Sigmoid colon (tissue), 7 donors: ENCODE results near the gene ZNF48. TPM values are rescaled to one million over a fixed set of nuclear protein-coding genes. Genes with fewer than 3 reads are reported as not detected.

Source experiments
- DNase-seq: peaks from one replicate; pipeline ENCODE4 v3.0.0-alpha.2; 2019
- H3K27ac ChIP-seq, 4 donors: fragments of 200-600 bp; sonication (generic); one replicate each; pipeline ENCODE4 v1.5.1; 2016 to 2019; ENCODE audit warnings: mild to moderate bottlenecking in 1 of 4
- H3K27me3 ChIP-seq, 3 donors: fragments of 200-600 bp; sonication (generic); one replicate each; pipeline ENCODE4 v1.5.1; 2019; ENCODE audit warnings: mild to moderate bottlenecking in 1 of 3
- H3K36me3 ChIP-seq, 4 donors: fragments of 200-600 bp; sonication (generic); one replicate each; pipeline ENCODE4 v1.5.1; 2016 to 2019
- H3K4me1 ChIP-seq, 4 donors: fragments of 200-600 bp; sonication (generic); one replicate each; pipeline ENCODE4 v1.5.1; 2017 to 2019
- H3K4me3 ChIP-seq, 4 donors: fragments of 200-600 bp; sonication (generic); one replicate each; pipeline ENCODE4 v1.5.1; 2017 to 2019; ENCODE audit warnings: mild to moderate bottlenecking in 2 of 4, moderate library complexity in 1 of 4
- H3K9me3 ChIP-seq, 4 donors: fragments of 200-600 bp in 3 of 4; sonication (generic) in 3 of 4; one replicate each; pipeline versions ENCODE4 v1.5.1 to v1.6.1; 2013 to 2019
- CTCF ChIP-seq, 4 experiments: fragments of 450-650 bp in 3 of 4; fragments of 200-600 bp in 1 of 4; IDR thresholded peaks; one replicate each; pipeline ENCODE4 v1.5.1; 2016 to 2019; ENCODE audit warnings: antibody characterized with exemption in 4 of 4, mild to moderate bottlenecking in 3 of 4, moderate library complexity in 2 of 4
- EP300 ChIP-seq, 4 donors: sonication (generic); formaldehyde crosslinking; IDR thresholded peaks; one replicate each; pipeline ENCODE4 v1.6.1; 2017; ENCODE audit warnings: antibody characterized with exemption in 4 of 4
- POLR2A ChIP-seq, 2 donors: fragments of 450-650 bp; IDR thresholded peaks; one replicate each; pipeline ENCODE4 v1.6.1; 2016; ENCODE audit warnings: antibody characterized with exemption in 2 of 2, mild to moderate bottlenecking in 2 of 2, moderate library complexity in 2 of 2
- POLR2AphosphoS5 ChIP-seq, 4 donors: sonication (generic); formaldehyde crosslinking; IDR thresholded peaks; one replicate each; pipeline ENCODE4 v1.6.1; 2017; ENCODE audit warnings: antibody characterized with exemption in 4 of 4
- WGBS, 2 donors: extraction: QIAGEN DNeasy Blood & Tissue Kit; methylation state at CpG; one replicate each; pipeline ENCODE4 v1.1.7; 2013; 5-methylcytosine and 5-hydroxymethylcytosine counted together
- intact Hi-C: fragments of 100-400 bp; cut with DNase I; formaldehyde crosslinking; loops from one replicate; pipeline ENCODE4 v1.15.1; 2023
- polyA plus RNA-seq, 3 donors: library from polyadenylated mRNA; stranded (reverse); fragments of 200-250 nt; gene quantifications; one replicate each; pipeline ENCODE4 v1.2.3, GENCODE V29; 2013
- total RNA-seq, 4 donors: library from RNA; depleted of rRNA; stranded (reverse); fragments of >200 nt; gene quantifications; one replicate each; pipeline ENCODE4 v1.1.0, GENCODE V29; 2016
- donor health status: healthy with polysubstance abuse.
- donor health status: Bipolar disorder and iron deficiency.
- donor health status: healthy.

ZNF48 gene
- total and polyA plus RNA-seq, 7 donors = 2.4 to 12.8 (median 8.1) TPM

DNA sequence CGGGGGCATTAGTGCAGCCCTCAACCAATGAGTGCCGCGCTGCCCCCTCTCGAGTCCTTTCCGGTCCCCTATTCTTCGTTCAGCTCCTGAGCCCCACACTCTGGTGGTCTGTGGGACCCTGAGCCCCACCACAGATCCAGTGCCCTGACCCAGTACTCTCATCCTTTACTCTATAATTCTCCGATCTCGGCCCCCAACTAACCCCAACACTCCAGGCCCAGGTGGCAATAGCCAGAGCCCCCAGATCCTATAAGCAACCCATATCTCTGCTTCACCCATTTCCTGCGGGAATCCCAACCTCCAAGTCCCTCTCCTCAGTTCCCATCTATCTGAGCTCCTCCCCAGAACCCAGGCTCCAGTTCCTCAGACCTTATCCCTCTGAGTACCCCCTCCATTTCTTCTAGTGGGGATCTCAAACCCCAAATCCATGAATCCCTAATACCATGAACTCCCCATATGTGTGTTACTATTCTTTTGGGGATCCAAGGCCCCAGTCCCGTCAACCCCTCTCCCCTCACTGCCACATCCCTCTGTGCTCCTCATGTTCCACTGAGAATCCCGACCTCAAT lies 23.9 kb upstream of the ZNF48 start:
- Histone ChIP-seq H3K4me1 (peaks cover 0 to 42% (median 35%) of the 10 kb centered on the region in 4 donors), H3K4me3 (peak overlapping the region; percentile 16 to 55 (median 50)), H3K9me3 (no peaks in the 10 kb centered on the region), H3K36me3 (peaks cover 0 to 3% (median 0%) of the 10 kb centered on the region in 4 donors), H3K27me3 (no peaks in the 10 kb centered on the region), H3K27ac (peak overlapping the region; percentile 85 to 94 (median 90))
- 19 to 21% methylated on average over 11 of the region's 11 CpGs for WGBS, 2 donors
- intact Hi-C loops = loop anchor here (5.0 to 10.0 kb wide), 2 partner anchors 36 to 277 kb away; partner anchors contain the start of genes TBX6, YPEL3 and ZNF771
- DNase-seq = no peak
- TF ChIP-seq POLR2A (IDR thresholded peaks at IDR 0.05) (peak in 1 of 2 donors; percentile 23), CTCF (IDR thresholded peaks at IDR 0.05) (no peak), EP300 (IDR thresholded peaks at IDR 0.05) (no peak), POLR2AphosphoS5 (IDR thresholded peaks at IDR 0.05) (no peak)

GRCh38 chr16:30372038-30372712 lies 23.0 kb upstream of the ZNF48 start:
- no peak for DNase-seq
- no peaks in the 10 kb centered on the region for H3K36me3 ChIP-seq
- intact Hi-C loops = loop anchor here (5.0 to 10.0 kb wide), 2 partner anchors 35 to 277 kb away; partner anchors contain the start of genes TBX6, YPEL3 and ZNF771
- WGBS, 2 donors = 74 to 78% methylated on average over 6 of the region's 6 CpGs
- no peak overlapping the region for H3K4me3 ChIP-seq
- H3K4me1 ChIP-seq = peaks cover 0 to 40% (median 34%) of the 10 kb centered on the region in 4 donors
- H3K27me3 ChIP-seq = no peaks in the 10 kb centered on the region
- TF ChIP-seq POLR2A (IDR thresholded peaks at IDR 0.05) = no peak
- TF ChIP-seq CTCF (IDR thresholded peaks at IDR 0.05) = no peak
- TF ChIP-seq EP300 (IDR thresholded peaks at IDR 0.05) = no peak
- no peak for TF ChIP-seq POLR2AphosphoS5 (IDR thresholded peaks at IDR 0.05)
- peak overlapping the region in 1 of 4 donors; percentile 88 for H3K27ac ChIP-seq
- H3K9me3 ChIP-seq = no peaks in the 10 kb centered on the region

GRCh38 chr16:30372725-30373124 lies 22.5 kb upstream of the ZNF48 start:
- intact Hi-C loops = loop anchor here (5.0 to 10.0 kb wide), 2 partner anchors 35 to 278 kb away; partner anchors contain the start of genes TBX6, YPEL3 and ZNF771
- no peak for DNase-seq
- Histone ChIP-seq H3K36me3 (no peaks in the 10 kb centered on the region), H3K9me3 (no peaks in the 10 kb centered on the region), H3K4me3 (no peak overlapping the region), H3K4me1 (peaks cover 0 to 39% (median 33%) of the 10 kb centered on the region in 4 donors), H3K27me3 (no peaks in the 10 kb centered on the region), H3K27ac (no peak overlapping the region)
- TF ChIP-seq EP300 (IDR thresholded peaks at IDR 0.05) (no peak), CTCF (IDR thresholded peaks at IDR 0.05) (no peak), POLR2AphosphoS5 (IDR thresholded peaks at IDR 0.05) (no peak), POLR2A (IDR thresholded peaks at IDR 0.05) (no peak)
- 81 to 91% methylated on average over 5 of the region's 5 CpGs for WGBS, 2 donors

DNA sequence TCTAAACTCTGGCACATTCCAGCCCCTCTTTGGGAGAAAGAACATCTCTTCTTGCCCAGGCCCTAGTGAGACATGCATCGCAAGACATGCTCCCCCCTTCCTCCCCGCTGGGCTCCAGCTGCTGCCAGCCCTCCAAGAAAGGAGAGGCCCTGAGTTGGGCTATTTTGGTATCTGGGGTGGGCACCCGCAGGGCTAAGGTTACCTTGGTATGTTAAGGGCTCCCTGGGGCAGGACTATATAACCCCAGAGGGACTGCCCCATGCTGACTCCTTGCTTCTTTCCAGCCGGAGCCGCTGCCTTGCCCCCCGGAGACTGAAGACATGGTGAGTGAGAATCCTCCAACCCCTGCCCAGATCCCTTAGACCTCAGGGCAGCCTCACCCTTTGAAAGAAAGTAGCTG lies 20.7 kb upstream of the ZNF48 start, which contains the start of gene MYL11:
Gene MYL11 (plus strand): TSS at position 265 of the 400 bp plus-strand sequence. CDS start 56 bp downstream, at position 321.
- peak within 1 kb of the TSS in 2 of 4 donors; percentile 19 to 98 for H3K27ac ChIP-seq
- intact Hi-C loops = loop anchor here (5.0 to 10.0 kb wide), 2 partner anchors 33 to 280 kb away; partner anchors contain the start of genes TBX6, YPEL3 and ZNF771
- no peaks in the 10 kb centered on the region for H3K36me3 ChIP-seq
- H3K4me3 ChIP-seq = no peak within 1 kb of the TSS
- H3K4me1 ChIP-seq = peaks cover 0 to 28% (median 24%) of the 10 kb centered on the region in 4 donors
- DNase-seq = no peak
- H3K9me3 ChIP-seq = no peaks in the 10 kb centered on the region
- TF ChIP-seq CTCF (IDR thresholded peaks at IDR 0.05) (no peak), POLR2A (IDR thresholded peaks at IDR 0.05) (no peak), EP300 (IDR thresholded peaks at IDR 0.05) (no peak), POLR2AphosphoS5 (IDR thresholded peaks at IDR 0.05) (no peak)
- no peaks in the 10 kb centered on the region for H3K27me3 ChIP-seq
- WGBS, 2 donors = 94 to 95% methylated on average over 6 of the region's 6 CpGs
